NCI-H2227 treated with DMSO at 0.1 percent for 48 hours (cell line): ENCODE measurements around the gene KDM5B.

Experiments
- DNase-seq: peaks from one replicate; lab custom pipeline; 2025; lab: John Stamatoyannopoulos, UW

The KDM5B gene

DNA sequence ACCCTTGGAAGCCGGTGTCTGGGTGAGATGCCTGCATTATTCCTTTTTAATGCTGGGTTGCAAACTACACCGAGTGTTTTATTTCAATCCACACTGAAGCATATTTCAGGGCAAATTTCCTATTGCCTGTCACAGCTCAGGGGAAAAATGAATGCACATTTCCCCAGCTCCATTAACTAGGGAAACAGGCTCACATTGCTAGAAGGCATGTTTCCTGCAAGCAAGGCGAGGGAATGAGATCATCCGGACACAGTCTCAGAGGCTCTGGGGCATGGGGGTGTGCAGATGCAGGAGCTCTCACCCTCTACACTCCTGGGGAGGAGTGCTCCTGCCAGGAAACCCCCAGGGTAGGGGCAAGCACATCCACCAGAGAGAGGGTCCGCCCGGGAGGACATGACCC lies 122.6 kb downstream of the KDM5B start:
- DNase-seq, result no peak

DNA sequence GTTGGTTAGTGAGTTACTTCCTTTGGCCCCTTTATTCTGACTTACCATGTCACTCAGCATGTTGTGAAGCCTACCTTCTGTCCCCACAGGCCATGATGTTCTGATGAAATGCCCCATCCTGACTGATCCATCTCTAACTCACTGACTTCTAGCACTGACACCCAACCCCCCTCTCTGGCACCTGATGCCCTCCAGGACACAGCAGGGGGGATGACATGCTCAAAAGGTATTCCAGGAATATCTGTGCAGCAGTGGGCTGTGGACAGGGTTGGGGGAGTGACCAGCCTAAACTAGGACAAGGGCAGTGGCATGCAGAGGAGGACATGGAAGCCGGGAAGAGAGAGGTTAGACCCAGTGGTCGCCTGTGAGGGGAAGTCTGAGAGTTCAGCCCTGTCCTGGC lies 123.5 kb downstream of the KDM5B start:
- DNase-seq, result no peak

- DNase-seq, result no peak
Observed at GRCh38 chr1:202683029-202683428, 125.2 kb downstream of the KDM5B start.

DNA sequence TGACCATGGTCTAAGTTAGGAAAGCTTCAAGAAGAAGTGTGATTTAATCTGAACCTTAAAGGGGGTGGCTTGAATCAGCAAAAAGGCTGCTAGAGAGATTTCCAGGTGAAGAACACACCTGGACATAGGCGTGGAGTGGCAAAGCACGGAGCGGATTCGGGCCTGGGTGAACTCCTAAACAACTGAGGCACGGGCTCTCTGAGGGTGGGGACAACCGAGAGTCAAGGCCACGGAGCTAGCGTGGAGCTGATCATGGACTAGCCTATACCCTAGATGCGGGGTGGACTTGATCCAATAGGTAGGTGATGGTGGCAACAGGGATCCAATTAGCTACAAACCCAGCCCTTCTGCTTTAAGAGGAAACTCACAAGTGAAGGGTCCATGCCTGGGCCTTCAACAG lies 125.7 kb downstream of the KDM5B start:
- no peak for DNase-seq

- DNase-seq, result no peak
Observed at GRCh38 chr1:202681736-202682420, 126.3 kb downstream of the KDM5B start.

GRCh38 chr1:202680586-202681352 lies 127.5 kb downstream of the KDM5B start:
- DNase-seq, result no peak

- DNase-seq, result no peak
Observed at GRCh38 chr1:202679406-202680177, 128.6 kb downstream of the KDM5B start.

GRCh38 chr1:202677433-202677832 lies 130.8 kb downstream of the KDM5B start:
- no peak for DNase-seq
